Retinal pigment epithelial cell (primary cell): ENCODE measurements around the gene RNGTT.

ENCODE experiments used
- DNase-seq: peaks from one replicate; pipeline ENCODE4 v3.0.0-alpha.2; 2010; ENCODE audit warnings: low read depth
- H3K4me3 ChIP-seq: 2 replicates; pipeline ENCODE4 v1.5.1; 2011; ENCODE audit warnings: mild to moderate bottlenecking, low read length, control low read depth, moderate library complexity
- TF ChIP-seq, protein P1 (sequence below): conservative IDR thresholded peaks from 2 replicates; pipeline ENCODE4 v1.5.1; 2011; ENCODE audit warnings: low read depth, low read length, control low read depth, inconsistent platforms

The RNGTT gene

GRCh38 chr6:88705601-88706000 is 257.8 kb downstream of the RNGTT start:
- TF ChIP-seq, protein P1, sequence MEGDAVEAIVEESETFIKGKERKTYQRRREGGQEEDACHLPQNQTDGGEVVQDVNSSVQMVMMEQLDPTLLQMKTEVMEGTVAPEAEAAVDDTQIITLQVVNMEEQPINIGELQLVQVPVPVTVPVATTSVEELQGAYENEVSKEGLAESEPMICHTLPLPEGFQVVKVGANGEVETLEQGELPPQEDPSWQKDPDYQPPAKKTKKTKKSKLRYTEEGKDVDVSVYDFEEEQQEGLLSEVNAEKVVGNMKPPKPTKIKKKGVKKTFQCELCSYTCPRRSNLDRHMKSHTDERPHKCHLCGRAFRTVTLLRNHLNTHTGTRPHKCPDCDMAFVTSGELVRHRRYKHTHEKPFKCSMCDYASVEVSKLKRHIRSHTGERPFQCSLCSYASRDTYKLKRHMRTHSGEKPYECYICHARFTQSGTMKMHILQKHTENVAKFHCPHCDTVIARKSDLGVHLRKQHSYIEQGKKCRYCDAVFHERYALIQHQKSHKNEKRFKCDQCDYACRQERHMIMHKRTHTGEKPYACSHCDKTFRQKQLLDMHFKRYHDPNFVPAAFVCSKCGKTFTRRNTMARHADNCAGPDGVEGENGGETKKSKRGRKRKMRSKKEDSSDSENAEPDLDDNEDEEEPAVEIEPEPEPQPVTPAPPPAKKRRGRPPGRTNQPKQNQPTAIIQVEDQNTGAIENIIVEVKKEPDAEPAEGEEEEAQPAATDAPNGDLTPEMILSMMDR, result no peak
- no peak overlapping the region for H3K4me3 ChIP-seq
- no peak for DNase-seq

- DNase-seq, result no peak
Measured at GRCh38 chr6:88704980-88705379, 258.4 kb downstream of the RNGTT start.

GRCh38 chr6:88702956-88703556 is 260.4 kb downstream of the RNGTT start:
- DNase-seq, result no peak
- TF ChIP-seq, protein P1, result no peak
- H3K4me3 ChIP-seq, result no peak overlapping the region

More at GRCh38 chr6:88704980-88705379, 258.4 kb downstream of the RNGTT start:
- H3K4me3 ChIP-seq, result no peak overlapping the region
- TF ChIP-seq, protein P1, result no peak

GRCh38 chr6:88698661-88699060 is 264.8 kb downstream of the RNGTT start:
- DNase-seq, result no peak
- TF ChIP-seq, protein P1, result no peak

DNA sequence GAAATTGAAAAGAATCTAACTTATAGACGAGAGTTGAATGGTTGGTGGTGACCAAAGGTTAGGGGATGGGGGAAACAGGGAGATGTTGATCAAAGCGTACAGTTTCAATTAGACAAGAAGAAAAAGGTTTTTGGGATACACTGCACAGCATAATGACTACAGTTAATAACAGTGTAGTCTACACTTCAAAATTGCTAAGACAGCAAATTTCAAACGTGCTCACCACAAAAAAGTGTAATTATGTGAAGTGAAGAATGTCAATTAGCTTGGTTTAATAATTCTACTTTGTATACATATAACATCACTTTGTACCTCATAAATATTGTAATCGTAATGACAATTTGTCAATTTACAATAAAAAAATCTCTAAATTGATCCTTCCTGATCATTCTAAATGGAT is 267.5 kb downstream of the RNGTT start:
- no peak for DNase-seq
- no peak overlapping the region for H3K4me3 ChIP-seq
- TF ChIP-seq, protein P1, result no peak

More at GRCh38 chr6:88698661-88699060, 264.8 kb downstream of the RNGTT start:
- no peak overlapping the region for H3K4me3 ChIP-seq

DNA sequence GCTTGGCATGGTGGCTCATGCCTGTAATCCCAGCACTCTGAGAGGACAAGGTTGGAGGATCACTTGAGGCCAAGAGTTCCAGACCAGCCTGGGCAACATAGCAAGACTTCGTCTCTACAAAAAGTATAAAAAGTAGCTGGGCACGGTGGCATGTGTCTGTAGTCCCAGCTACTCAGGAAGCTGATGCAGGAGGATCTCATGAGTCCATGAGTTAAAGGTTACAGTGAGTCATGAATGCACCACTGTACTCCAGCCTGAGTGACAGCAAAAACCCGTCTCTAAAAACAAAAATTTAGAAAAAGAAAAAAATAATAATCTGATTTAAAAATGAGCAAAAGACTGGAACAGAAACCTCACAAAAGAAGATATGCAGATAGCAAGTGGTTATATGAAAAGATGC is 279.7 kb downstream of the RNGTT start:
- TF ChIP-seq, protein P1, result no peak
- no peak overlapping the region for H3K4me3 ChIP-seq
- DNase-seq, result no peak

- H3K4me3 ChIP-seq, result no peak overlapping the region
- TF ChIP-seq, protein P1, result no peak
- DNase-seq, result no peak
Measured at GRCh38 chr6:88680654-88681053, 282.8 kb downstream of the RNGTT start.
